ENCODE data around the gene PPP3CB.

DNA sequence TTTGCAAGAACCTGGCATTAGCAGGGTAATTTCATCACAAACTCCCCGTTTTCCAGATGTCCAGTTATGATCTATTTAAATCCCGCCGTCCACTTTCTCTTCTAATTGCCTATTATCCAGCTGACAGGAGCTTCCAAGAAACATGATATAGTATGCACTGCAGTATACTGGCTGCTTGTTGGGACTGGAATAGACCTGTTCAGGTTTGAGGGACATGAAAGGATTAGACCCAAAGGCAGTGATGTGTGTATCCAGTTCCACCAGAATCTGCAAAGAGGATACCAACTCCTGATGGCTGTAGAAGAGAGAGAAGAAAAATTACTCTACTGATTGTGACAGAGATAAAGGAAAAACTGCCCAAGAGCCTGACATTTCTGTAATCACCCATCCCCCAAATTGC is 71.3 kb downstream of the PPP3CB start:
- TF ChIP-seq CTCF (IDR thresholded peaks at IDR 0.05), result no peak
- no peak for TF ChIP-seq POLR2A (IDR thresholded peaks at IDR 0.05)
